ENCODE results near the gene PASK. TPM values are rescaled to one million over a fixed set of nuclear protein-coding genes. Genes with fewer than 3 reads are reported as not detected.

Gene PASK
- total RNA-seq, 1 experiment from 2014 or later: 45.8 TPM

DNA sequence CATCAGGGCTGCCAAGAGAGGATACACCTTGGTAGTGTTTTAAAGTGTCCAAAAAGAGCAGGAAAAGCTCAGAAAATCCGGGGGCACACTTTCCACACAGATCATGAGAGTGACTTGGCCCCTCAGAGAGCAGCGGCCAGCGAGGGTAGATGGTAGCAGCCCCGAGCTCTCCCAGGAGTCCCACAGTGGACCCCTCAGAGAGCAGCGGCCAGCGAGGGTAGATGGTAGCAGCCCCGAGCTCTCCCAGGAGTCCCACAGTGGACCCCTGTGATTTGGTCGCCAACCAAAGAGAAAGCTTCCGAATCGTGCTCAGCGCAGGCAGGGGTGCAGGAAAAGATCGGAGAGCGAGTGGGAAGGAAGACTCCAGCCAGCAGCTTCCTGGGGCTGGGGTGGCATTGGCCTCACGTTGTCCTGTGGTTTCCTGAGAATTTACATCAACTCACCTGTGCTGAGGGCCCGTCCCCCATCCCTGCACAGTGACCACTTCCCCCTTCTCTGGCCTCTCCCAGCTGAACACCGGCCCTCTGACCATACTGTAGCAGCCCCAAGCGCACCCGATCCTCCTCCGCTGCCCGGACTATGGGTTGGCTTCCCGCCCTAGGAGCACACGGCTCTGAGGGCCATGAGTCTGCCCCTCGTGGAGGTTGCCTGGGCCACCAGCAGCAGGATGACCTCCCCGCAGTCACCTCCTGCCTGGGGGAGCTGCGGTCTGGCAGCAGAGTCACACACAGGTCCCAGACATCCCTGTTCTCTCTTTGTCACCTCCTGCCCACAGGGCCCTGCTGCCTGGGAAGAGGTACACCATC, 80.9 kb downstream of the PASK start:
- no peak overlapping the region for H3K9ac ChIP-seq (ENCODE audit: low read length)
- H3K4me3 ChIP-seq (replicated peaks in 1 of 2; ENCODE audit: low read depth in 1 of 2, low read length in 2 of 2): no peak overlapping the region
- no peak overlapping the region for H2AFZ ChIP-seq (ENCODE audit: low read depth, low read length, poor library complexity, severe bottlenecking)
- ChIA-PET POLR2A (no interaction called here), CTCF (interaction anchor here (1.2 kb wide), 1 partner anchor 10 kb away, joined by 6 read pairs; no protein-coding TSS in a partner anchor), RAD21 (ENCODE audit: low non-redundant PET in 1 of 2, low total read pairs in 2 of 2, uncharacterized antibody in 2 of 2, unreplicated experiment in 2 of 2) (no interaction called here)
- no peak overlapping the region for H3K27ac ChIP-seq (ENCODE audit: low read depth, low read length)
- intact Hi-C loops (cut with micrococcal nuclease): no loop called here
- no peak for ATAC-seq
- no peak overlapping the region for H3K4me2 ChIP-seq (ENCODE audit: low read length)
- TF ChIP-seq EZH2phosphoT487 (IDR thresholded peaks at IDR 0.05; ENCODE audit: borderline replicate concordance): no peak
- TF ChIP-seq, protein P1, sequence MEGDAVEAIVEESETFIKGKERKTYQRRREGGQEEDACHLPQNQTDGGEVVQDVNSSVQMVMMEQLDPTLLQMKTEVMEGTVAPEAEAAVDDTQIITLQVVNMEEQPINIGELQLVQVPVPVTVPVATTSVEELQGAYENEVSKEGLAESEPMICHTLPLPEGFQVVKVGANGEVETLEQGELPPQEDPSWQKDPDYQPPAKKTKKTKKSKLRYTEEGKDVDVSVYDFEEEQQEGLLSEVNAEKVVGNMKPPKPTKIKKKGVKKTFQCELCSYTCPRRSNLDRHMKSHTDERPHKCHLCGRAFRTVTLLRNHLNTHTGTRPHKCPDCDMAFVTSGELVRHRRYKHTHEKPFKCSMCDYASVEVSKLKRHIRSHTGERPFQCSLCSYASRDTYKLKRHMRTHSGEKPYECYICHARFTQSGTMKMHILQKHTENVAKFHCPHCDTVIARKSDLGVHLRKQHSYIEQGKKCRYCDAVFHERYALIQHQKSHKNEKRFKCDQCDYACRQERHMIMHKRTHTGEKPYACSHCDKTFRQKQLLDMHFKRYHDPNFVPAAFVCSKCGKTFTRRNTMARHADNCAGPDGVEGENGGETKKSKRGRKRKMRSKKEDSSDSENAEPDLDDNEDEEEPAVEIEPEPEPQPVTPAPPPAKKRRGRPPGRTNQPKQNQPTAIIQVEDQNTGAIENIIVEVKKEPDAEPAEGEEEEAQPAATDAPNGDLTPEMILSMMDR (IDR thresholded peaks at IDR 0.05 in 2 of 3, conservative IDR thresholded peaks at IDR 0.05 in 1 of 3; ENCODE audit: borderline replicate concordance in 1 of 3, insufficient read depth in 1 of 3, low read depth in 2 of 3, low read length in 2 of 3): no peak
- no peak for TF ChIP-seq EGR1 (IDR thresholded peaks at IDR 0.05; ENCODE audit: low read depth)
- TF ChIP-seq CEBPB (IDR thresholded peaks at IDR 0.05; ENCODE audit: low read depth): no peak
- TF ChIP-seq, protein P2, sequence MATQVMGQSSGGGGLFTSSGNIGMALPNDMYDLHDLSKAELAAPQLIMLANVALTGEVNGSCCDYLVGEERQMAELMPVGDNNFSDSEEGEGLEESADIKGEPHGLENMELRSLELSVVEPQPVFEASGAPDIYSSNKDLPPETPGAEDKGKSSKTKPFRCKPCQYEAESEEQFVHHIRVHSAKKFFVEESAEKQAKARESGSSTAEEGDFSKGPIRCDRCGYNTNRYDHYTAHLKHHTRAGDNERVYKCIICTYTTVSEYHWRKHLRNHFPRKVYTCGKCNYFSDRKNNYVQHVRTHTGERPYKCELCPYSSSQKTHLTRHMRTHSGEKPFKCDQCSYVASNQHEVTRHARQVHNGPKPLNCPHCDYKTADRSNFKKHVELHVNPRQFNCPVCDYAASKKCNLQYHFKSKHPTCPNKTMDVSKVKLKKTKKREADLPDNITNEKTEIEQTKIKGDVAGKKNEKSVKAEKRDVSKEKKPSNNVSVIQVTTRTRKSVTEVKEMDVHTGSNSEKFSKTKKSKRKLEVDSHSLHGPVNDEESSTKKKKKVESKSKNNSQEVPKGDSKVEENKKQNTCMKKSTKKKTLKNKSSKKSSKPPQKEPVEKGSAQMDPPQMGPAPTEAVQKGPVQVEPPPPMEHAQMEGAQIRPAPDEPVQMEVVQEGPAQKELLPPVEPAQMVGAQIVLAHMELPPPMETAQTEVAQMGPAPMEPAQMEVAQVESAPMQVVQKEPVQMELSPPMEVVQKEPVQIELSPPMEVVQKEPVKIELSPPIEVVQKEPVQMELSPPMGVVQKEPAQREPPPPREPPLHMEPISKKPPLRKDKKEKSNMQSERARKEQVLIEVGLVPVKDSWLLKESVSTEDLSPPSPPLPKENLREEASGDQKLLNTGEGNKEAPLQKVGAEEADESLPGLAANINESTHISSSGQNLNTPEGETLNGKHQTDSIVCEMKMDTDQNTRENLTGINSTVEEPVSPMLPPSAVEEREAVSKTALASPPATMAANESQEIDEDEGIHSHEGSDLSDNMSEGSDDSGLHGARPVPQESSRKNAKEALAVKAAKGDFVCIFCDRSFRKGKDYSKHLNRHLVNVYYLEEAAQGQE (IDR thresholded peaks at IDR 0.05; ENCODE audit: low read depth): no peak
- TF ChIP-seq SIN3A (IDR thresholded peaks at IDR 0.05; ENCODE audit: low read depth): no peak
- BruUV-seq (replicated peaks): no TSS peak
- no peaks in the 10 kb centered on the region for H3K9me3 ChIP-seq (ENCODE audit: control insufficient read depth in 1 of 2, insufficient read depth in 1 of 2, low read depth in 1 of 2, low read length in 2 of 2)
- H3K36me3 ChIP-seq (ENCODE audit: control insufficient read depth in 1 of 2, insufficient read depth in 2 of 2, low read length in 2 of 2): no peaks in the 10 kb centered on the region
- no peaks in the 10 kb centered on the region for H3K79me2 ChIP-seq (ENCODE audit: insufficient read depth, low read length)
- peaks cover 3 to 11% of the 10 kb centered on the region in 2 experiments; a peak in 3 of 4 replicates for H3K4me1 ChIP-seq (ENCODE audit: control insufficient read depth in 1 of 2, insufficient read depth in 2 of 2, low read length in 2 of 2)
- no peak for DNase-seq (ENCODE audit: low read depth, low spot score)
- no peaks in the 10 kb centered on the region for H4K20me1 ChIP-seq (ENCODE audit: insufficient read depth)
- H3K9me2 ChIP-seq (ENCODE audit: insufficient read depth): no peaks in the 10 kb centered on the region
- H3K27me3 ChIP-seq (ENCODE audit: insufficient read depth, low read length): no peaks in the 10 kb centered on the region

Measured in HCT116 (cell line).